HCT116 (cell line): Measurements from ENCODE around the gene BRAT1. TPM values are rescaled to one million over a fixed set of nuclear protein-coding genes. Genes with fewer than 3 reads are reported as not detected.

Source experiments
- ATAC-seq: fragments of 200-7000 bp; cut with Tn5 transposase; 2 replicates; pipeline ENCODE4 v1.9.1; 2020; ENCODE audit warnings: mild to moderate bottlenecking, moderate library complexity
- BruUV-seq: library from RNA; stranded (reverse); fragments of 400-500 nt; replicated peaks from 2 replicates; lab custom pipeline; 2021; lab: Mats Ljungman, UMichigan
- CTCF ChIA-PET: fragments of 300-600 bp; sonication (Branson Sonifier 250); formaldehyde crosslinking; loops from one replicate; lab custom pipeline; 2021; ENCODE audit warnings: antibody characterized with exemption; lab: Charles Lee
- POLR2A ChIA-PET: fragments of 300-600, 350-600 bp; sonication (Branson Sonifier 250); formaldehyde crosslinking; loops from one replicate; lab custom pipeline; 2021; ENCODE audit warnings: antibody characterized with exemption; lab: Charles Lee
- RAD21 ChIA-PET, 2 experiments: fragments of 300-600 bp; sonication (Branson Sonifier 250); formaldehyde crosslinking; loops; one replicate each; lab custom pipeline; 2023; ENCODE audit warnings: low total read pairs in 2 of 2; ENCODE audit not compliant: uncharacterized antibody in 2 of 2, unreplicated experiment in 2 of 2, low non-redundant PET in 1 of 2; lab: Charles Lee
- DNase-seq: peaks from one replicate; pipeline ENCODE4 v3.0.0-alpha.2; 2010; ENCODE audit warnings: low read depth, low spot score
- H2AFZ ChIP-seq: fragments of 200-600 bp; shearing (Covaris generic), sonication (generic); 2 replicates; pipeline ENCODE4 v1.6.1; 2017; ENCODE audit warnings: low read depth, mixed run types, mixed read lengths, antibody characterized with exemption, low read length; ENCODE audit not compliant: poor library complexity, severe bottlenecking
- H3K27ac ChIP-seq: 2 replicates; pipeline ENCODE4 v1.5.1; 2012; ENCODE audit warnings: low read depth, low read length
- H3K27me3 ChIP-seq: fragments of 200-600 bp; sonication (generic); 2 replicates; pipeline ENCODE4 v1.6.1; 2016; ENCODE audit warnings: mixed run types, low read length, mixed read lengths; ENCODE audit not compliant: insufficient read depth
- H3K36me3 ChIP-seq, 2 experiments: fragments of 200-500 bp in 1 of 2; fragments of 200-600 bp in 1 of 2; sonication (Bioruptor generic) in 1 of 2; sonication (generic) in 1 of 2; 2 replicates each; pipeline versions ENCODE4 v1.5.1 to v1.6.1; 2014 to 2016; ENCODE audit warnings: low read length in 2 of 2, inconsistent platforms in 1 of 2, mixed read lengths in 1 of 2, mixed run types in 1 of 2; ENCODE audit not compliant: insufficient read depth in 2 of 2, control insufficient read depth in 1 of 2
- H3K4me1 ChIP-seq, 2 experiments: fragments of 200-600 bp in 1 of 2; sonication (generic) in 1 of 2; 2 replicates each; pipeline versions ENCODE4 v1.5.1 to v1.6.1; 2012 to 2017; ENCODE audit warnings: low read length in 2 of 2, inconsistent platforms in 1 of 2, mild to moderate bottlenecking in 1 of 2, mixed read lengths in 1 of 2, mixed run types in 1 of 2, moderate library complexity in 1 of 2; ENCODE audit not compliant: insufficient read depth in 2 of 2, control insufficient read depth in 1 of 2
- H3K4me2 ChIP-seq: fragments of 200-600 bp; sonication (generic); 2 replicates; pipeline ENCODE4 v1.6.1; 2017; ENCODE audit warnings: mixed run types, low read length, mixed read lengths
- H3K4me3 ChIP-seq, 2 experiments: fragments of 200-600 bp in 1 of 2; sonication (generic) in 1 of 2; replicated peaks in 1 of 2; 2 replicates each; pipeline ENCODE4 v1.5.1; 2011 to 2016; ENCODE audit warnings: low read length in 2 of 2, control low read depth in 1 of 2, low read depth in 1 of 2, mild to moderate bottlenecking in 1 of 2, mixed read lengths in 1 of 2, mixed run types in 1 of 2
- H3K79me2 ChIP-seq: fragments of 200-600 bp; sonication (generic); 2 replicates; pipeline ENCODE4 v1.6.1; 2017; ENCODE audit warnings: mild to moderate bottlenecking, mixed run types, low read length, moderate library complexity, mixed read lengths; ENCODE audit not compliant: insufficient read depth
- H3K9ac ChIP-seq: fragments of 200-600 bp; sonication (generic); 2 replicates; pipeline ENCODE4 v1.6.1; 2016; ENCODE audit warnings: low read length, mixed read lengths
- H3K9me2 ChIP-seq: fragments of 200-600 bp; sonication (generic), shearing (Covaris generic); 2 replicates; pipeline ENCODE4 v1.6.1; 2017; ENCODE audit warnings: mixed run types, mild to moderate bottlenecking, moderate library complexity; ENCODE audit not compliant: insufficient read depth
- H3K9me3 ChIP-seq, 2 experiments: fragments of 200-500 bp in 1 of 2; fragments of 200-600 bp in 1 of 2; sonication (Bioruptor generic) in 1 of 2; sonication (generic) in 1 of 2; 2 replicates each; pipeline ENCODE4 v1.6.1; 2014 to 2017; ENCODE audit warnings: low read length in 2 of 2, mixed read lengths in 2 of 2, inconsistent platforms in 1 of 2, low read depth in 1 of 2, mild to moderate bottlenecking in 1 of 2, mixed run types in 1 of 2, moderate library complexity in 1 of 2; ENCODE audit not compliant: control insufficient read depth in 1 of 2, insufficient read depth in 1 of 2
- H4K20me1 ChIP-seq: fragments of 200-600 bp; sonication (generic), shearing (Covaris generic); 2 replicates; pipeline ENCODE4 v1.6.1; 2017; ENCODE audit warnings: mixed run types, mild to moderate bottlenecking, moderate library complexity; ENCODE audit not compliant: insufficient read depth
- CEBPB ChIP-seq: IDR thresholded peaks from 2 replicates; pipeline ENCODE4 v1.6.1; 2012; ENCODE audit warnings: low read depth
- EGR1 ChIP-seq: IDR thresholded peaks from 2 replicates; pipeline ENCODE4 v1.6.1; 2012; ENCODE audit warnings: low read depth
- ELF1 ChIP-seq: IDR thresholded peaks from 2 replicates; pipeline ENCODE4 v1.6.1; 2012; ENCODE audit warnings: low read depth, borderline replicate concordance
- EZH2 ChIP-seq: fragments of 200-600 bp; sonication (generic); IDR thresholded peaks from 2 replicates; pipeline ENCODE4 v1.6.1; 2017; ENCODE audit warnings: antibody characterized with exemption, mixed run types
- FOSL1 ChIP-seq: IDR thresholded peaks from 2 replicates; pipeline ENCODE4 v1.6.1; 2012; ENCODE audit warnings: low read depth
- MAX ChIP-seq: IDR thresholded peaks from 2 replicates; pipeline ENCODE4 v1.6.1; 2012
- POLR2AphosphoS5 ChIP-seq: IDR thresholded peaks from 2 replicates; pipeline ENCODE4 v1.6.1; 2011; ENCODE audit warnings: mild to moderate bottlenecking, low read depth, low read length, moderate library complexity
- SIN3A ChIP-seq: IDR thresholded peaks from 2 replicates; pipeline ENCODE4 v1.6.1; 2012; ENCODE audit warnings: low read depth
- SP1 ChIP-seq: IDR thresholded peaks from 2 replicates; pipeline ENCODE4 v1.6.1; 2012; ENCODE audit warnings: low read depth
- SRF ChIP-seq: IDR thresholded peaks from 2 replicates; pipeline ENCODE4 v1.6.1; 2012; ENCODE audit warnings: low read depth
- TCF7L2 ChIP-seq: IDR thresholded peaks from 2 replicates; pipeline ENCODE4 v1.7.0; 2011; ENCODE audit warnings: borderline replicate concordance, inconsistent platforms; ENCODE audit not compliant: insufficient read depth, insufficient read length; ENCODE audit errors: extremely low read depth
- YY1 ChIP-seq: IDR thresholded peaks from 2 replicates; pipeline ENCODE4 v1.6.1; 2011; ENCODE audit warnings: low read length, low read depth, moderate library complexity, mild to moderate bottlenecking; ENCODE audit not compliant: insufficient replicate concordance; ENCODE audit errors: extremely low read depth
- ZFX ChIP-seq: fragments of 450-650 bp; IDR thresholded peaks from 2 replicates; pipeline ENCODE4 v1.6.1; 2017
- intact Hi-C: fragments of 100-400 bp; cut with micrococcal nuclease; formaldehyde crosslinking; loops from 2 replicates; pipeline ENCODE4 v1.10.0; 2022
- total RNA-seq: library from RNA; stranded (reverse); gene quantifications from one replicate; pipeline ENCODE4 v1.2.1, GENCODE V29; 2021; ENCODE audit not compliant: unreplicated experiment
- TF ChIP-seq, protein P1 (sequence below): IDR thresholded peaks from 2 replicates; pipeline ENCODE4 v1.6.1; 2012; ENCODE audit warnings: low read depth
- TF ChIP-seq, protein P2 (sequence below): IDR thresholded peaks from 2 replicates; pipeline ENCODE4 v1.6.1; 2012

The BRAT1 gene
- total RNA-seq, 1 experiment from 2014 or later, result 47.6 TPM

GRCh38 chr7:2589341-2589740 is 34.0 kb upstream of the BRAT1 start:
- no peaks in the 10 kb centered on the region for H3K4me1 ChIP-seq
- no peak overlapping the region for H3K4me3 ChIP-seq
- ATAC-seq (no peak), DNase-seq (no peak)
- H3K9me3 ChIP-seq, result no peaks in the 10 kb centered on the region
- no peaks in the 10 kb centered on the region for H4K20me1 ChIP-seq
- intact Hi-C loops, result no loop called here
- no TSS peak for BruUV-seq
- TF ChIP-seq TCF7L2, result no peak
- no peak for TF ChIP-seq EZH2
- TF ChIP-seq, protein P1, sequence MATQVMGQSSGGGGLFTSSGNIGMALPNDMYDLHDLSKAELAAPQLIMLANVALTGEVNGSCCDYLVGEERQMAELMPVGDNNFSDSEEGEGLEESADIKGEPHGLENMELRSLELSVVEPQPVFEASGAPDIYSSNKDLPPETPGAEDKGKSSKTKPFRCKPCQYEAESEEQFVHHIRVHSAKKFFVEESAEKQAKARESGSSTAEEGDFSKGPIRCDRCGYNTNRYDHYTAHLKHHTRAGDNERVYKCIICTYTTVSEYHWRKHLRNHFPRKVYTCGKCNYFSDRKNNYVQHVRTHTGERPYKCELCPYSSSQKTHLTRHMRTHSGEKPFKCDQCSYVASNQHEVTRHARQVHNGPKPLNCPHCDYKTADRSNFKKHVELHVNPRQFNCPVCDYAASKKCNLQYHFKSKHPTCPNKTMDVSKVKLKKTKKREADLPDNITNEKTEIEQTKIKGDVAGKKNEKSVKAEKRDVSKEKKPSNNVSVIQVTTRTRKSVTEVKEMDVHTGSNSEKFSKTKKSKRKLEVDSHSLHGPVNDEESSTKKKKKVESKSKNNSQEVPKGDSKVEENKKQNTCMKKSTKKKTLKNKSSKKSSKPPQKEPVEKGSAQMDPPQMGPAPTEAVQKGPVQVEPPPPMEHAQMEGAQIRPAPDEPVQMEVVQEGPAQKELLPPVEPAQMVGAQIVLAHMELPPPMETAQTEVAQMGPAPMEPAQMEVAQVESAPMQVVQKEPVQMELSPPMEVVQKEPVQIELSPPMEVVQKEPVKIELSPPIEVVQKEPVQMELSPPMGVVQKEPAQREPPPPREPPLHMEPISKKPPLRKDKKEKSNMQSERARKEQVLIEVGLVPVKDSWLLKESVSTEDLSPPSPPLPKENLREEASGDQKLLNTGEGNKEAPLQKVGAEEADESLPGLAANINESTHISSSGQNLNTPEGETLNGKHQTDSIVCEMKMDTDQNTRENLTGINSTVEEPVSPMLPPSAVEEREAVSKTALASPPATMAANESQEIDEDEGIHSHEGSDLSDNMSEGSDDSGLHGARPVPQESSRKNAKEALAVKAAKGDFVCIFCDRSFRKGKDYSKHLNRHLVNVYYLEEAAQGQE, result no peak
- TF ChIP-seq CEBPB, result no peak
- TF ChIP-seq FOSL1, result no peak
- H2AFZ ChIP-seq, result no peak overlapping the region
- no peaks in the 10 kb centered on the region for H3K27me3 ChIP-seq
- no peak overlapping the region for H3K4me2 ChIP-seq
- H3K36me3 ChIP-seq, result peaks cover 0 to 4% of the 10 kb centered on the region in 2 experiments; a peak in 2 of 4 replicates
- no peaks in the 10 kb centered on the region for H3K9me2 ChIP-seq
- POLR2A ChIA-PET, result no interaction called here
- RAD21 ChIA-PET, result no interaction called here
- no peak overlapping the region for H3K27ac ChIP-seq
- H3K79me2 ChIP-seq, result no peaks in the 10 kb centered on the region
- CTCF ChIA-PET, result no interaction called here
- H3K9ac ChIP-seq, result no peak overlapping the region

DNA sequence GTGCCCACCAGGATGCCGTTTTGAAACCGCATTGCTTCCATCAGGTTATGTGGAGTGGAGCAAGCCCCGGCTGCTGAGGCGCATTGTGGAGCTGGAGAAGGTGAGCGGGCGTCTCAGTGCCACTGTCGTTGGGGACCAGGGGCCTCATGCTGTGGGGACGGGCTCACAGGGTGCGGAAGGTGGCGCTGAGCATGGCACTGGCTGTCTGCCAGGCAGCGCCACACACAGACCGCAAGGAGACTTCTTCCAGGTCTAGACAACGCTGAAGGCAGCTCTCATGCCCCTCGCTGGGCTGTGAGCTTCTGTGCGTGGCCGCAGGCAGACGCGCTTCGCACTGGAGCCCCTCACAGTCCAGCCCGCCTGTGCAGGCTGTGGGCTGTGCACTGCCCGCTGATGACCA is 32.5 kb upstream of the BRAT1 start:
- Histone ChIP-seq H2AFZ (no peak overlapping the region), H4K20me1 (no peaks in the 10 kb centered on the region), H3K9me2 (no peaks in the 10 kb centered on the region), H3K27me3 (no peaks in the 10 kb centered on the region), H3K4me2 (no peak overlapping the region), H3K4me3 (no peak overlapping the region), H3K9me3 (no peaks in the 10 kb centered on the region), H3K4me1 (no peaks in the 10 kb centered on the region), H3K36me3 (peaks cover 0 to 2% of the 10 kb centered on the region in 2 experiments; a peak in 1 of 4 replicates), H3K27ac (no peak overlapping the region), H3K9ac (no peak overlapping the region), H3K79me2 (no peaks in the 10 kb centered on the region)
- ChIA-PET RAD21 (no interaction called here), CTCF (no interaction called here), POLR2A (no interaction called here)
- no peak for DNase-seq
- ATAC-seq, result no peak
- BruUV-seq, result no TSS peak
- intact Hi-C loops, result no loop called here
- TF ChIP-seq YY1, result no peak
- no peak for TF ChIP-seq ELF1
- no peak for TF ChIP-seq EGR1
- TF ChIP-seq SP1, result no peak
- no peak for TF ChIP-seq MAX
- TF ChIP-seq SIN3A, result no peak
- no peak for TF ChIP-seq POLR2AphosphoS5
- no peak for TF ChIP-seq SRF
- TF ChIP-seq, protein P2, sequence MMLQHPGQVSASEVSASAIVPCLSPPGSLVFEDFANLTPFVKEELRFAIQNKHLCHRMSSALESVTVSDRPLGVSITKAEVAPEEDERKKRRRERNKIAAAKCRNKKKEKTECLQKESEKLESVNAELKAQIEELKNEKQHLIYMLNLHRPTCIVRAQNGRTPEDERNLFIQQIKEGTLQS, result no peak
- TF ChIP-seq, protein P1, result no peak
- TF ChIP-seq CEBPB, result no peak
- no peak for TF ChIP-seq ZFX
